Subcutaneous adipose tissue (tissue), 4 donors: ENCODE results near the gene CHGA. TPM values are rescaled to one million over a fixed set of nuclear protein-coding genes. Genes with fewer than 3 reads are reported as not detected.

Source experiments
- total RNA-seq, 4 donors: library from RNA; depleted of rRNA; stranded (reverse); fragments of >200 nt; gene quantifications; one replicate each; pipeline ENCODE4 v1.1.0, GENCODE V29; 2016
- TF ChIP-seq, protein P1 (sequence below): fragments of 450-650 bp; IDR thresholded peaks from one replicate; pipeline ENCODE4 v1.5.1; 2016; ENCODE audit warnings: low read depth, mild to moderate bottlenecking, control low read depth, antibody characterized with exemption, moderate library complexity

CHGA gene
- total RNA-seq, 4 donors from 2014 or later = 0.34 TPM; not detected in 3

DNA sequence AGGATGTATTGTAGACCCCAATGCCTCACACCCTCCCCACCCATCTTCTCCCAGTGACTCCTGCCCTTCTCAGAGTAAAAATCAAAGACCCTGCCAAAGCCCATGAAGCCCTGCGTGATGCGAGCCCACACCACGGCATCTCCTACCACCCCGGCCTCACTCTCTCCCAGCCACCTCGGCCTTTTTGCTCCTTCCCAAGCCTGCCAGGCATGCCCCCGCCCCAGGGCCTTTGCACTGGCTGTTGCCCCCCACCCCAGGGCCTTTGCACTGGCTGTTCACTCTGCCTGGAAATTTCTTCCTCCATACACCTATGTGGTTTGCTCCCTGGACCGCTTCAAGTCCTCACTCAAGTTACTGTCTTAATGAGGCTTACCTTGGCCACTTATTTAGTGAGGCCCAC, 5.0 kb upstream of the CHGA start:
- TF ChIP-seq, protein P1, sequence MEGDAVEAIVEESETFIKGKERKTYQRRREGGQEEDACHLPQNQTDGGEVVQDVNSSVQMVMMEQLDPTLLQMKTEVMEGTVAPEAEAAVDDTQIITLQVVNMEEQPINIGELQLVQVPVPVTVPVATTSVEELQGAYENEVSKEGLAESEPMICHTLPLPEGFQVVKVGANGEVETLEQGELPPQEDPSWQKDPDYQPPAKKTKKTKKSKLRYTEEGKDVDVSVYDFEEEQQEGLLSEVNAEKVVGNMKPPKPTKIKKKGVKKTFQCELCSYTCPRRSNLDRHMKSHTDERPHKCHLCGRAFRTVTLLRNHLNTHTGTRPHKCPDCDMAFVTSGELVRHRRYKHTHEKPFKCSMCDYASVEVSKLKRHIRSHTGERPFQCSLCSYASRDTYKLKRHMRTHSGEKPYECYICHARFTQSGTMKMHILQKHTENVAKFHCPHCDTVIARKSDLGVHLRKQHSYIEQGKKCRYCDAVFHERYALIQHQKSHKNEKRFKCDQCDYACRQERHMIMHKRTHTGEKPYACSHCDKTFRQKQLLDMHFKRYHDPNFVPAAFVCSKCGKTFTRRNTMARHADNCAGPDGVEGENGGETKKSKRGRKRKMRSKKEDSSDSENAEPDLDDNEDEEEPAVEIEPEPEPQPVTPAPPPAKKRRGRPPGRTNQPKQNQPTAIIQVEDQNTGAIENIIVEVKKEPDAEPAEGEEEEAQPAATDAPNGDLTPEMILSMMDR = no peak

GRCh38 chr14:92920001-92920400, 2.9 kb upstream of the CHGA start:
- TF ChIP-seq, protein P1 = no peak

GRCh38 chr14:92922155-92922735, 705 bp upstream of the CHGA start:
- TF ChIP-seq, protein P1 = no peak

- TF ChIP-seq, protein P1 = no peak
Measured at GRCh38 chr14:92923744-92924103, 774 bp downstream of the CHGA start.

GRCh38 chr14:92924247-92924646, 1.3 kb downstream of the CHGA start:
- TF ChIP-seq, protein P1 = no peak

GRCh38 chr14:92925446-92925845, 2.5 kb downstream of the CHGA start:
- TF ChIP-seq, protein P1 = no peak

DNA sequence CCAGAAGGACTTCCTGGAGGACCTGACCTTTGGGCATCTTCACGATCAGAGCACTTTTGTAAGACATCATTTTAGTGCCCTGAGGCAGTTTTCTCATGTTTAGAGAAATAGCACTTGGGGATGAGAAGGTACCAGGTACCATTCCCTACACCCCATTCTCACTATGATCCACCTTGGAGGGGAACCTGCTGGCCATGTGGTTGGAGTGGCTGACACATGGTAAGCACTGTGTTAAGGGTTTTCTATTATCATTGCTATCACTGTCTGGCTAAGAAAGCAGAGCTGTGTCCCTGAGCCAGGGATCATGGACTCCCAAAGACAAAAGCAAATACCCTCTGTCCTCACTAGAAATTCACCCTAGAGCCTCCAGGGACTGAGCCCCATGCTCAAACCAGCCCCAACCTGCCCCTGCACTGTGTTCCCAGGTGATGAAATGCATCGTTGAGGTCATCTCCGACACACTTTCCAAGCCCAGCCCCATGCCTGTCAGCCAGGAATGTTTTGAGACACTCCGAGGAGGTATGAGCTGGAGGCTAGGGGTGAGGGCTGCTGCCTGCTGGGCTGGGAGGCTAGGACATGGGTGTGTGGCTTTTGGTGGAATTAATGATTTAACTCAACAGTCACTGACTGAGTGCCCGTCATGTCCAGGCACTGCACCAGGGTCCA, 3.4 kb downstream of the CHGA start:
- TF ChIP-seq, protein P1 = no peak
